Measurements from ENCODE around the gene ADH1A.

Gene ADH1A

GRCh38 chr4:99330648-99331047 is 39.9 kb upstream of the ADH1A start:
- H3K27ac ChIP-seq (ENCODE audit: low read length, poor library complexity, severe bottlenecking): no peak overlapping the region
- no peaks in the 10 kb centered on the region for H3K36me3 ChIP-seq (ENCODE audit: control insufficient read depth in 1 of 2, insufficient read depth in 2 of 2, low read depth in 1 of 2, low read length in 2 of 2)
- no peaks in the 10 kb centered on the region for H3K27me3 ChIP-seq (ENCODE audit: control insufficient read depth in 1 of 2, insufficient read depth in 1 of 2, low read length in 2 of 2)
- H3K79me1 ChIP-seq (replicated peaks; ENCODE audit: low read length, poor library complexity, severe bottlenecking): no peaks in the 10 kb centered on the region
- H3K23ac ChIP-seq (ENCODE audit: low read length in 2 of 2): no peak overlapping the region
- H3K14ac ChIP-seq (ENCODE audit: low read length in 2 of 2): no peak overlapping the region
- no peak overlapping the region for H2BK15ac ChIP-seq (ENCODE audit: low read depth, poor library complexity, severe bottlenecking)
- WGBS: 76% methylated on average over 3 of the region's 3 CpGs
- no peak overlapping the region for H4K91ac ChIP-seq (ENCODE audit: low read length)
- H3K4me2 ChIP-seq (ENCODE audit: low read length, poor library complexity, severe bottlenecking): no peak overlapping the region
- no peak overlapping the region for H2AFZ ChIP-seq (ENCODE audit: low read depth, low read length)
- no peak overlapping the region for H3K18ac ChIP-seq (ENCODE audit: low read depth in 1 of 2, low read length in 2 of 2)
- no peak overlapping the region for H3K4ac ChIP-seq (ENCODE audit: low read depth in 1 of 2, low read length in 2 of 2)
- H3K9ac ChIP-seq (ENCODE audit: low read length): no peak overlapping the region
- H4K8ac ChIP-seq (ENCODE audit: low read length): no peak overlapping the region
- no peak for DNase-seq
- H3K9me3 ChIP-seq (ENCODE audit: control insufficient read depth, low read length): no peaks in the 10 kb centered on the region
- H3K4me1 ChIP-seq (ENCODE audit: control insufficient read depth, insufficient read depth, low read depth, low read length): no peaks in the 10 kb centered on the region
- H2BK12ac ChIP-seq (ENCODE audit: low read length in 2 of 2): no peak overlapping the region
- H2AK5ac ChIP-seq (ENCODE audit: low read length, severe bottlenecking): no peak overlapping the region
- no peak overlapping the region for H3K4me3 ChIP-seq (ENCODE audit: insufficient read depth in 1 of 2, low read depth in 1 of 2, low read length in 2 of 2)
- H2BK5ac ChIP-seq (ENCODE audit: low read depth, low read length, poor library complexity, severe bottlenecking): no peak overlapping the region
- H2BK120ac ChIP-seq (ENCODE audit: low read depth, low read length): no peak overlapping the region

- H2BK5ac ChIP-seq (ENCODE audit: low read depth, low read length, poor library complexity, severe bottlenecking): no peak overlapping the region
- whole genome bisulfite sequencing: 50% methylated on average over 1 of the region's 2 CpGs
Observed at GRCh38 chr4:99329876-99330275, 39.1 kb upstream of the ADH1A start.

GRCh38 chr4:99324979-99325378 is 34.2 kb upstream of the ADH1A start:
- Histone ChIP-seq H2BK120ac (ENCODE audit: low read depth, low read length) (no peak overlapping the region), H3K4me2 (ENCODE audit: low read length, poor library complexity, severe bottlenecking) (no peak overlapping the region), H3K4me3 (ENCODE audit: insufficient read depth in 1 of 2, low read depth in 1 of 2, low read length in 2 of 2) (no peak overlapping the region), H3K79me1 (replicated peaks; ENCODE audit: low read length, poor library complexity, severe bottlenecking) (no peaks in the 10 kb centered on the region), H4K91ac (ENCODE audit: low read length) (no peak overlapping the region), H3K4me1 (ENCODE audit: control insufficient read depth, insufficient read depth, low read depth, low read length) (no peaks in the 10 kb centered on the region), H3K27me3 (ENCODE audit: control insufficient read depth in 1 of 2, insufficient read depth in 1 of 2, low read length in 2 of 2) (no peaks in the 10 kb centered on the region), H3K4ac (ENCODE audit: low read depth in 1 of 2, low read length in 2 of 2) (no peak overlapping the region), H2BK5ac (ENCODE audit: low read depth, low read length, poor library complexity, severe bottlenecking) (no peak overlapping the region), H3K18ac (ENCODE audit: low read depth in 1 of 2, low read length in 2 of 2) (no peak overlapping the region), H3K14ac (ENCODE audit: low read length in 2 of 2) (no peak overlapping the region), H2AFZ (ENCODE audit: low read depth, low read length) (no peak overlapping the region), H3K27ac (ENCODE audit: low read length, poor library complexity, severe bottlenecking) (no peak overlapping the region), H2BK15ac (ENCODE audit: low read depth, poor library complexity, severe bottlenecking) (no peak overlapping the region), H2AK5ac (ENCODE audit: low read length, severe bottlenecking) (no peak overlapping the region), H2BK12ac (ENCODE audit: low read length in 2 of 2) (no peak overlapping the region), H4K8ac (ENCODE audit: low read length) (no peak overlapping the region), H3K9ac (ENCODE audit: low read length) (peak overlapping the region; percentile 5), H3K23ac (ENCODE audit: low read length in 2 of 2) (no peak overlapping the region), H3K36me3 (ENCODE audit: control insufficient read depth in 1 of 2, insufficient read depth in 2 of 2, low read depth in 1 of 2, low read length in 2 of 2) (no peaks in the 10 kb centered on the region), H3K9me3 (ENCODE audit: control insufficient read depth, low read length) (no peaks in the 10 kb centered on the region)
- 26% methylated on average over 2 of the region's 3 CpGs for WGBS
- peak; percentile 47 for DNase-seq

More at GRCh38 chr4:99329876-99330275, 39.1 kb upstream of the ADH1A start:
- no peaks in the 10 kb centered on the region for H3K9me3 ChIP-seq (ENCODE audit: control insufficient read depth, low read length)
- H3K14ac ChIP-seq (ENCODE audit: low read length in 2 of 2): peak overlapping the region in 1 of 2 experiments; percentile 76
- H2AFZ ChIP-seq (ENCODE audit: low read depth, low read length): no peak overlapping the region
- no peaks in the 10 kb centered on the region for H3K4me1 ChIP-seq (ENCODE audit: control insufficient read depth, insufficient read depth, low read depth, low read length)
- H2AK5ac ChIP-seq (ENCODE audit: low read length, severe bottlenecking): no peak overlapping the region
- no peak overlapping the region for H3K23ac ChIP-seq (ENCODE audit: low read length in 2 of 2)
- H3K4me2 ChIP-seq (ENCODE audit: low read length, poor library complexity, severe bottlenecking): no peak overlapping the region
- no peak overlapping the region for H4K8ac ChIP-seq (ENCODE audit: low read length)
- no peak overlapping the region for H3K4me3 ChIP-seq (ENCODE audit: insufficient read depth in 1 of 2, low read depth in 1 of 2, low read length in 2 of 2)
- H3K27ac ChIP-seq (ENCODE audit: low read length, poor library complexity, severe bottlenecking): no peak overlapping the region
- no peak overlapping the region for H2BK12ac ChIP-seq (ENCODE audit: low read length in 2 of 2)
- no peaks in the 10 kb centered on the region for H3K79me1 ChIP-seq (replicated peaks; ENCODE audit: low read length, poor library complexity, severe bottlenecking)
- no peak overlapping the region for H2BK15ac ChIP-seq (ENCODE audit: low read depth, poor library complexity, severe bottlenecking)
- H3K4ac ChIP-seq (ENCODE audit: low read depth in 1 of 2, low read length in 2 of 2): no peak overlapping the region
- no peak overlapping the region for H4K91ac ChIP-seq (ENCODE audit: low read length)
- H3K9ac ChIP-seq (ENCODE audit: low read length): no peak overlapping the region
- H3K36me3 ChIP-seq (ENCODE audit: control insufficient read depth in 1 of 2, insufficient read depth in 2 of 2, low read depth in 1 of 2, low read length in 2 of 2): no peaks in the 10 kb centered on the region
- no peak overlapping the region for H3K18ac ChIP-seq (ENCODE audit: low read depth in 1 of 2, low read length in 2 of 2)
- DNase-seq: no peak
- no peak overlapping the region for H2BK120ac ChIP-seq (ENCODE audit: low read depth, low read length)
- H3K27me3 ChIP-seq (ENCODE audit: control insufficient read depth in 1 of 2, insufficient read depth in 1 of 2, low read length in 2 of 2): no peaks in the 10 kb centered on the region

GRCh38 chr4:99324361-99324760 is 33.6 kb upstream of the ADH1A start:
- Histone ChIP-seq H3K14ac (ENCODE audit: low read length in 2 of 2) (no peak overlapping the region), H3K4me2 (ENCODE audit: low read length, poor library complexity, severe bottlenecking) (no peak overlapping the region), H4K91ac (ENCODE audit: low read length) (no peak overlapping the region), H3K18ac (ENCODE audit: low read depth in 1 of 2, low read length in 2 of 2) (no peak overlapping the region), H3K4ac (ENCODE audit: low read depth in 1 of 2, low read length in 2 of 2) (no peak overlapping the region), H3K27ac (ENCODE audit: low read length, poor library complexity, severe bottlenecking) (no peak overlapping the region), H3K27me3 (ENCODE audit: control insufficient read depth in 1 of 2, insufficient read depth in 1 of 2, low read length in 2 of 2) (no peaks in the 10 kb centered on the region), H2BK5ac (ENCODE audit: low read depth, low read length, poor library complexity, severe bottlenecking) (no peak overlapping the region), H3K36me3 (ENCODE audit: control insufficient read depth in 1 of 2, insufficient read depth in 2 of 2, low read depth in 1 of 2, low read length in 2 of 2) (no peaks in the 10 kb centered on the region), H3K9me3 (ENCODE audit: control insufficient read depth, low read length) (no peaks in the 10 kb centered on the region), H4K8ac (ENCODE audit: low read length) (no peak overlapping the region), H3K9ac (ENCODE audit: low read length) (peak overlapping the region; percentile 5), H3K79me1 (replicated peaks; ENCODE audit: low read length, poor library complexity, severe bottlenecking) (no peaks in the 10 kb centered on the region), H3K23ac (ENCODE audit: low read length in 2 of 2) (no peak overlapping the region), H2BK120ac (ENCODE audit: low read depth, low read length) (no peak overlapping the region), H2BK15ac (ENCODE audit: low read depth, poor library complexity, severe bottlenecking) (no peak overlapping the region), H3K4me1 (ENCODE audit: control insufficient read depth, insufficient read depth, low read depth, low read length) (no peaks in the 10 kb centered on the region), H3K4me3 (ENCODE audit: insufficient read depth in 1 of 2, low read depth in 1 of 2, low read length in 2 of 2) (no peak overlapping the region), H2BK12ac (ENCODE audit: low read length in 2 of 2) (no peak overlapping the region), H2AFZ (ENCODE audit: low read depth, low read length) (no peak overlapping the region), H2AK5ac (ENCODE audit: low read length, severe bottlenecking) (no peak overlapping the region)
- WGBS: no CpG with 5 or more reads among the region's 1 CpG
- no peak for DNase-seq
